GM21390 (cell line): ENCODE data around the gene OMD.

Experiments used
- ATAC-seq: cut with Tn5 transposase; IDR thresholded peaks from one replicate; pipeline ENCODE4 v1.9.1; 2021; ENCODE audit not compliant: unreplicated experiment

Gene OMD

DNA sequence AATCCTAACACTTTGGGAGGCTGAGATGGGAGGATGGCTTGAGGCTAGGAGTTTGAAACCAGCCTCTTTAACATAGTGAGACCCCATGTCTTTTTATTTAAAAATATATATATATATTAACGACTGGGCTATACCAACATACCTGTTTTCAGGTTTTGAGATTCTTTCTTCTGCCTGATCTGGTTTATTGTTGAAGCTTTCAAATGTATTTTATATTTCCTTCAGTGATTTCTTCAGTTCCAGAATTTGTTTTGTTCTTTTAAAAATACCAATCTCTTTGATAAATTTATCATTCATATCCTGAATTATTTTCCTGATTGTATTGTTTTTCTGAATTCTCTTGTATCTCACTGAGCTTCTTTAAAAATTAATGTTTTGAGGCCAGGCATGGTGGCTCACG, 51.1 kb downstream of the OMD start:
- no peak for ATAC-seq

DNA sequence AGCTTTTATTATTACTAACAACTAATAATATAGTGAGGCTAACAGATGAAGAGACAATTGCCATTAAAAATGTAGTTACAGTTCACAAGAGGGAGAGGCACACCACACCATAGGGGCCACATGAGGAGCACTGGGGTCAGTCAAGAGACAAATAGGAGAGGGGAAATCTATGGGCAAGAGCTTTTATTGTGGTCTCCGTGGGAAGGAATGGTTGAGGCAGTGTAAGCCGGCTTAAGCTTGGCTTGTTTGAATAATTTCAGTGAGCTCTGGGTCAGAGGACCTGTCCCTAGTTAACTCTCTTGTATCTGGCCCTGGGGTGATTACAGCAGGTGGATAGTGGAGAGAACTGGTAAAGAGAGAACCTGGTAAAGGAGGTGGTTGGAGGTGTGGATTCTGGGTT, 55.2 kb downstream of the OMD start:
- ATAC-seq: no peak
